Measurements from ENCODE around the gene IL5. TPM values are rescaled to one million over a fixed set of nuclear protein-coding genes. Genes with fewer than 3 reads are reported as not detected.
A peak's percentile ranks its signal among the peaks of the same experiment; 100 is the strongest.

The IL5 gene
- total RNA-seq, 4 donors from 2014 or later: not detected

DNA sequence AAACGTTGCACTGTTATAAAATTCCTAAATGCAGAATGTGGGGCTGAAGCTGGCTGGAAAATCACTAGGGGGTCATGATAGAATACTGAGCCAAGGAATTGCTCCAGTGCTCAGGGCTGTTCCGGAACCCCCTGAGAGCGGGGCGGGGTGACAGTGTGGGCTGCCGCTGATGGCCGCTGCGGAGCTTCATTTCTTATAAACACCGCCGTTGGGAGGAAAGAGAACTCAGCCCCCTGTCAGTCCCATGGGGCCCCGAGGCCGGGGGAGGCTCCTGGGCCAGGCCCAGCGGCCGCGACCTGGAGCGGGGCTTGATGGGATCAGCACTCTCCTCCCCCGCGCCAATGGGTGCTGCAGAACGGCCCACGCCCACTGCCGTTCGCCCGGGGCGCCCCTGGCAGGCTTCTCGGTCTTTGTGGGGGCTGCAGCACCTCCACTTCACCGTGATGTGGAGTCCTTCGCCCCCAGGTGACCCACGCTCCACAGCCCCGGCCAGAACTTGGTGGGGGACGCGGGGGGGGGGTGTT lies 47.6 kb downstream of the IL5 start:
- Histone ChIP-seq H3K36me3 (no peaks in the 10 kb centered on the region), H3K27me3 (no peaks in the 10 kb centered on the region), H3K9me3 (no peaks in the 10 kb centered on the region), H3K27ac (peak overlapping the region; percentile 95 to 99 (median 98)), H3K4me3 (peak overlapping the region; percentile 46 to 68 (median 56)), H3K4me1 (peaks cover 37 to 61% (median 47%) of the 10 kb centered on the region in 4 donors)
- DNase-seq: peak; percentile 83
- in situ Hi-C loops (cut with MboI; ENCODE audit: low pct_ligation_motif_present in 1 of 4, low pct_unique_long_range_greater_than_20kb in 1 of 4, low sequenced_read_pairs in 3 of 4) (loop anchor here in 2 of 4 donors (10.0 kb wide), 1 partner anchor 81 kb away; no protein-coding TSS in a partner anchor), intact Hi-C loops (cut with DNase I; ENCODE audit: low total_unique reads) (no loop called here)
- 0% methylated on average over 18 of the region's 30 CpGs; no CpG with 5 or more reads in 1 of the 2 donors for WGBS, 2 donors (ENCODE audit: low coverage in 1 of 2)
- TF ChIP-seq, protein P1, sequence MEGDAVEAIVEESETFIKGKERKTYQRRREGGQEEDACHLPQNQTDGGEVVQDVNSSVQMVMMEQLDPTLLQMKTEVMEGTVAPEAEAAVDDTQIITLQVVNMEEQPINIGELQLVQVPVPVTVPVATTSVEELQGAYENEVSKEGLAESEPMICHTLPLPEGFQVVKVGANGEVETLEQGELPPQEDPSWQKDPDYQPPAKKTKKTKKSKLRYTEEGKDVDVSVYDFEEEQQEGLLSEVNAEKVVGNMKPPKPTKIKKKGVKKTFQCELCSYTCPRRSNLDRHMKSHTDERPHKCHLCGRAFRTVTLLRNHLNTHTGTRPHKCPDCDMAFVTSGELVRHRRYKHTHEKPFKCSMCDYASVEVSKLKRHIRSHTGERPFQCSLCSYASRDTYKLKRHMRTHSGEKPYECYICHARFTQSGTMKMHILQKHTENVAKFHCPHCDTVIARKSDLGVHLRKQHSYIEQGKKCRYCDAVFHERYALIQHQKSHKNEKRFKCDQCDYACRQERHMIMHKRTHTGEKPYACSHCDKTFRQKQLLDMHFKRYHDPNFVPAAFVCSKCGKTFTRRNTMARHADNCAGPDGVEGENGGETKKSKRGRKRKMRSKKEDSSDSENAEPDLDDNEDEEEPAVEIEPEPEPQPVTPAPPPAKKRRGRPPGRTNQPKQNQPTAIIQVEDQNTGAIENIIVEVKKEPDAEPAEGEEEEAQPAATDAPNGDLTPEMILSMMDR (IDR thresholded peaks at IDR 0.05): no peak
- TF ChIP-seq EP300 (IDR thresholded peaks at IDR 0.05; ENCODE audit: low read depth): peak; percentile 60
- peak; percentile 46 to 58 (median 50) for TF ChIP-seq POLR2AphosphoS5 (IDR thresholded peaks at IDR 0.05)
- TF ChIP-seq POLR2A (IDR thresholded peaks at IDR 0.05): peak; percentile 67

DNA sequence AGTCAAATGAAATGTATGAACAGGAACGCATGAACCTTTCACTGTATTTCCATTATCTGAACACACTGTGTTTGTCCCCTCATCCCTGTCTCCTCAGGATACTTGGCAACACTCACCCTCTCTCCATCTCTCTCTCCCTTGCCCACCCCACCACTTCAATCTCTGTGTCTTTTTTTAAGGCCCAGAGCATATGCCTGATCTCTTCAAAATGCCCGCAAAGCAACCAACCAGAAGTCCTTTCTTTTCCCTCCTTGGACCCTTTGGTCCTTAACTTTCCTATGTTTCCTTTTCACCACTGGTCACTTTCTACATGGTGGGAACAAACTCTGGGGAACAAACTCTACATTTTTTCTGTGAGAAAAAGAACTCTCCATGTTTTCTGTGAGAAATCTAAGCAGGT lies 49.5 kb downstream of the IL5 start:
- in situ Hi-C loops (cut with MboI; ENCODE audit: low pct_ligation_motif_present in 1 of 4, low pct_unique_long_range_greater_than_20kb in 1 of 4, low sequenced_read_pairs in 3 of 4): loop anchor here in 3 of 4 donors (5.0 to 10.0 kb wide), 2 partner anchors 77 to 79 kb away; no protein-coding TSS in a partner anchor
- H3K9me3 ChIP-seq: no peaks in the 10 kb centered on the region
- no peaks in the 10 kb centered on the region for H3K27me3 ChIP-seq
- no peak for DNase-seq
- no peaks in the 10 kb centered on the region for H3K36me3 ChIP-seq
- 95 to 96% methylated on average over 2 of the region's 2 CpGs for WGBS, 2 donors (ENCODE audit: low coverage in 1 of 2)
- intact Hi-C loops (cut with DNase I; ENCODE audit: low total_unique reads): loop anchor here (5.0 kb wide), 1 partner anchor 77 kb away; no protein-coding TSS in a partner anchor
- peak overlapping the region; percentile 95 to 99 (median 98) for H3K27ac ChIP-seq
- no peak for TF ChIP-seq EP300 (IDR thresholded peaks at IDR 0.05; ENCODE audit: low read depth)
- TF ChIP-seq, protein P1 (IDR thresholded peaks at IDR 0.05): no peak
- TF ChIP-seq POLR2A (IDR thresholded peaks at IDR 0.05): no peak
- no peak for TF ChIP-seq POLR2AphosphoS5 (IDR thresholded peaks at IDR 0.05)
- peaks cover 34 to 52% (median 44%) of the 10 kb centered on the region in 4 donors for H3K4me1 ChIP-seq
- H3K4me3 ChIP-seq: no peak overlapping the region

DNA sequence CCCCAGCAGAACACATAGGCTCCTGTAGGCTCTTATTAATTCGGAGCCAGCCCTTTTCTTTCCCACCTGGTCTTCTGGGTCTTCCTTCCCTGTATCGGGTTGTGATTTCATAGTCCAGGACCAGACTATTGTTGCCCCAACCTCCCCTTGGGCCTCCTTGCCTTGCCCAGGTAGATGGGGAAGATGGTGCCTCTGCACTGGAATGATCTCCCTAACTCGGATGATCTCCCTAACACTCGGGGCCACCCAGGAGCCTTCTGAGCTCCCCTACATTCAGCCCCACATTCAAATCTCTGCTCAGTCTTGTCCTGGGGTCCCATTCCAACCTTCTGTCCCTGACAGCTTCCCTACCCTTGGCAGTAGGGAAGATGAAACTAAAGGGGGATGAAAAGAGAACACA lies 50.1 kb downstream of the IL5 start:
- H3K9me3 ChIP-seq: no peaks in the 10 kb centered on the region
- H3K27ac ChIP-seq: peak overlapping the region in 2 of 4 donors; percentile 6 to 98
- H3K4me1 ChIP-seq: peaks cover 40 to 55% (median 47%) of the 10 kb centered on the region in 4 donors
- DNase-seq: peak; percentile 6
- no peak overlapping the region for H3K4me3 ChIP-seq
- 50 to 97% methylated on average over 2 to 4 of the region's 4 CpGs for WGBS, 2 donors (ENCODE audit: low coverage in 1 of 2)
- H3K27me3 ChIP-seq: no peaks in the 10 kb centered on the region
- no peaks in the 10 kb centered on the region for H3K36me3 ChIP-seq
- no peak for TF ChIP-seq EP300 (IDR thresholded peaks at IDR 0.05; ENCODE audit: low read depth)
- TF ChIP-seq, protein P1 (IDR thresholded peaks at IDR 0.05): no peak
- TF ChIP-seq POLR2AphosphoS5 (IDR thresholded peaks at IDR 0.05): no peak
- no peak for TF ChIP-seq POLR2A (IDR thresholded peaks at IDR 0.05)
- intact Hi-C loops (cut with DNase I; ENCODE audit: low total_unique reads) (loop anchor here (5.0 kb wide), 1 partner anchor 76 kb away; no protein-coding TSS in a partner anchor), in situ Hi-C loops (cut with MboI; ENCODE audit: low pct_ligation_motif_present in 1 of 4, low pct_unique_long_range_greater_than_20kb in 1 of 4, low sequenced_read_pairs in 3 of 4) (loop anchor here in 3 of 4 donors (5.0 to 10.0 kb wide), 2 partner anchors 76 to 78 kb away; no protein-coding TSS in a partner anchor)

DNA sequence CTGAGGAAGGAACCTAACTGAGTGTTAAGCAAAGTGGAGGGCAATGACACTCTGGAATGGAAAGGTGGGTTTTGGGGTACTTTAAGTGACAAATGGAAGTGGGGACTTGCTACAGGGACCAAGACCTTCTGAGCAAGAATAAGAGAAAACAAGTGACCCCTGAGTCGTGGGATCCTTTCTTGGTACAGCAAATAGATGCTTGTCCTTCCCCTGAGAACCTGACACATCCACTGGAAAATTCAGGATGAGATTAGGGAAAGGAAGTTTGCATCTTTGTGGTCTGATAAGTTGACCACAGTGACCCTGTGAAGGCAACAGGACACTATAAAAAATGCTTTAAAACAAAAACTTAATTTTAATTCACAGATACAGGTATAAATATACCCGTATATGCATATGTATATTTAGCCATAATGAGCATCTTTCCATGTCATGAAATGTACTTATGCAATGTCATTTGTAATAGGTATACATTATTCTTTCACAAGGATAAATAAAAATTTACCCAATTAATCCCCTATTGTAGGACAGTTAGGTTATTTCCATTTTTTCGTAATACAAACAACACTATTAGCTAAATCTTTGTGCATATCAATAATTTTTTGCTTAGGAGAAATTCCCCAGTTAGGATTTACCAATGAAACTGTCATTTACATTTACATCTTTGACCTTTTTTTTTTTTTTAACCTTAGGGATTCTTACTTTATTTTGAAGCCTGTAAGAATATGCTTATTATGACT lies 50.8 kb downstream of the IL5 start:
- intact Hi-C loops (cut with DNase I; ENCODE audit: low total_unique reads) (loop anchor here (5.0 kb wide), 1 partner anchor 75 kb away; no protein-coding TSS in a partner anchor), in situ Hi-C loops (cut with MboI; ENCODE audit: low pct_ligation_motif_present in 1 of 4, low pct_unique_long_range_greater_than_20kb in 1 of 4, low sequenced_read_pairs in 3 of 4) (loop anchor here in 3 of 4 donors (5.0 to 10.0 kb wide), 2 partner anchors 75 to 78 kb away; no protein-coding TSS in a partner anchor)
- Histone ChIP-seq H3K4me1 (peaks cover 38 to 55% (median 47%) of the 10 kb centered on the region in 4 donors), H3K4me3 (no peak overlapping the region), H3K9me3 (no peaks in the 10 kb centered on the region), H3K36me3 (peaks cover 0 to under 1% (median 0%) of the 10 kb centered on the region in 4 donors), H3K27ac (peak overlapping the region in 3 of 4 donors; percentile 98 to 100 (median 99)), H3K27me3 (no peaks in the 10 kb centered on the region)
- peak; percentile 5 for DNase-seq
- TF ChIP-seq POLR2A (IDR thresholded peaks at IDR 0.05) (no peak), EP300 (IDR thresholded peaks at IDR 0.05; ENCODE audit: low read depth) (no peak), POLR2AphosphoS5 (IDR thresholded peaks at IDR 0.05) (no peak)
- TF ChIP-seq, protein P1 (IDR thresholded peaks at IDR 0.05): no peak
- 72 to 87% methylated on average over 3 of the region's 3 CpGs for WGBS, 2 donors (ENCODE audit: low coverage in 1 of 2)

All from transverse colon (tissue), 4 donors.